A673 (cell line): ENCODE measurements around the gene ADAM23. TPM values are rescaled to one million over a fixed set of nuclear protein-coding genes. Genes with fewer than 3 reads are reported as not detected.

Experiments used
- BruUV-seq: library from RNA; stranded (reverse); fragments of 400-500 nt; replicated peaks from 2 replicates; lab custom pipeline; 2021; lab: Mats Ljungman, UMichigan
- CTCF ChIA-PET: fragments of 300-600 bp; sonication (Branson Sonifier 250); formaldehyde crosslinking; loops from one replicate; lab custom pipeline; 2022; ENCODE audit warnings: antibody characterized with exemption; lab: Charles Lee
- POLR2A ChIA-PET: fragments of 300-600 bp; sonication (Branson Sonifier 250); formaldehyde crosslinking; loops from one replicate; lab custom pipeline; 2022; ENCODE audit warnings: antibody characterized with exemption; ENCODE audit not compliant: low non-redundant PET; lab: Charles Lee
- DNase-seq: peaks from one replicate; pipeline ENCODE4 v3.0.0-alpha.2; 2015; ENCODE audit warnings: low spot score
- H3K27ac ChIP-seq: fragments of 200-600 bp; sonication (generic); 2 replicates; pipeline ENCODE4 v1.5.1; 2016; ENCODE audit warnings: mixed run types, low read depth, mild to moderate bottlenecking, mixed read lengths, antibody characterized with exemption, low read length; ENCODE audit not compliant: poor library complexity, severe bottlenecking
- H3K27me3 ChIP-seq: fragments of 200-600 bp; sonication (generic); replicated peaks from 2 replicates; pipeline ENCODE4 v1.6.1; 2017; ENCODE audit warnings: mixed run types, low read depth, mild to moderate bottlenecking, mixed read lengths, antibody characterized with exemption, low read length; ENCODE audit not compliant: insufficient read depth, poor library complexity
- H3K36me3 ChIP-seq: fragments of 200-600 bp; sonication (generic); 2 replicates; pipeline ENCODE4 v1.6.1; 2016; ENCODE audit warnings: mixed run types, mild to moderate bottlenecking, mixed read lengths, antibody characterized with exemption, low read length; ENCODE audit not compliant: insufficient read depth, poor library complexity, severe bottlenecking
- H3K4me1 ChIP-seq: fragments of 200-600 bp; sonication (generic); 2 replicates; pipeline ENCODE4 v1.6.1; 2017; ENCODE audit warnings: mixed run types, mild to moderate bottlenecking, mixed read lengths, antibody characterized with exemption, low read length; ENCODE audit not compliant: insufficient read depth, poor library complexity, severe bottlenecking
- H3K4me3 ChIP-seq: fragments of 200-600 bp; sonication (generic); 2 replicates; pipeline ENCODE4 v1.5.1; 2016; ENCODE audit warnings: low read depth, mixed run types, mild to moderate bottlenecking, mixed read lengths, low read length; ENCODE audit not compliant: poor library complexity, severe bottlenecking
- H3K9me3 ChIP-seq: fragments of 200-600 bp; sonication (generic); 2 replicates; pipeline ENCODE4 v1.6.1; 2016; ENCODE audit warnings: mixed run types, low read depth, mild to moderate bottlenecking, mixed read lengths, antibody characterized with exemption, low read length; ENCODE audit not compliant: poor library complexity, severe bottlenecking
- EZH2 ChIP-seq: fragments of 200-600 bp; sonication (generic); IDR thresholded peaks from 2 replicates; pipeline ENCODE4 v1.6.1; 2017; ENCODE audit warnings: borderline replicate concordance, low read depth, mild to moderate bottlenecking, mixed read lengths, antibody characterized with exemption, low read length; ENCODE audit not compliant: poor library complexity, severe bottlenecking
- intact Hi-C: fragments of 100-400 bp; cut with micrococcal nuclease; formaldehyde crosslinking; loops from one replicate; pipeline ENCODE4 v1.10.0; 2022; ENCODE audit not compliant: unreplicated experiment
- total RNA-seq: library from RNA; stranded (reverse); gene quantifications from 2 replicates; pipeline ENCODE4 v1.2.3, GENCODE V29; 2021
- TF ChIP-seq, protein P1 (sequence below): fragments of 300-800, 200-600 bp; sonication (generic); conservative IDR thresholded peaks from 2 replicates; pipeline ENCODE4 v1.5.1; 2017; ENCODE audit warnings: low read depth, mild to moderate bottlenecking, antibody characterized with exemption, low read length, moderate library complexity, mixed read lengths

Gene ADAM23
- total RNA-seq, 1 experiment from 2014 or later: 0.21 TPM

DNA sequence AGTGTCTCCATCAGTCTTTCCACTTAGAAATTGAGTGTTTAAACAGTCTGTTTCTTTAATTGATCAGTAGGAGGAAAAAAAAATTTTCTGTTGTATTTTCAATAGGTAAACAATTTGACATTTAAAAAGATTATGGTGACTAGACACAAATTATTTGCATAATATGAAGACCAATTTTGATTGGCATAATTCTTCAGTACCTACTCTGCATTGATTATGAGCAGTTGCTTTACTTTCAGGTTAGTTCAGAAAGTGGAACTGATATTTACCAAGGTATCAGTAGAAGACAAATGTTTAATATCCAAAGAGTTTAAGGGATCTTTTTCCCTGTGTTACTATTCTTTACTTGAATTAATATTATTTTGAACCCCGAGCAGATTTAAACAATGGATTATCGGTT lies 2.6 kb downstream of the ADAM23 start:
- TF ChIP-seq, protein P1, sequence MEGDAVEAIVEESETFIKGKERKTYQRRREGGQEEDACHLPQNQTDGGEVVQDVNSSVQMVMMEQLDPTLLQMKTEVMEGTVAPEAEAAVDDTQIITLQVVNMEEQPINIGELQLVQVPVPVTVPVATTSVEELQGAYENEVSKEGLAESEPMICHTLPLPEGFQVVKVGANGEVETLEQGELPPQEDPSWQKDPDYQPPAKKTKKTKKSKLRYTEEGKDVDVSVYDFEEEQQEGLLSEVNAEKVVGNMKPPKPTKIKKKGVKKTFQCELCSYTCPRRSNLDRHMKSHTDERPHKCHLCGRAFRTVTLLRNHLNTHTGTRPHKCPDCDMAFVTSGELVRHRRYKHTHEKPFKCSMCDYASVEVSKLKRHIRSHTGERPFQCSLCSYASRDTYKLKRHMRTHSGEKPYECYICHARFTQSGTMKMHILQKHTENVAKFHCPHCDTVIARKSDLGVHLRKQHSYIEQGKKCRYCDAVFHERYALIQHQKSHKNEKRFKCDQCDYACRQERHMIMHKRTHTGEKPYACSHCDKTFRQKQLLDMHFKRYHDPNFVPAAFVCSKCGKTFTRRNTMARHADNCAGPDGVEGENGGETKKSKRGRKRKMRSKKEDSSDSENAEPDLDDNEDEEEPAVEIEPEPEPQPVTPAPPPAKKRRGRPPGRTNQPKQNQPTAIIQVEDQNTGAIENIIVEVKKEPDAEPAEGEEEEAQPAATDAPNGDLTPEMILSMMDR: no peak
- no peak for TF ChIP-seq EZH2
- BruUV-seq: no TSS peak
- no peak for DNase-seq
- Histone ChIP-seq H3K27me3 (peaks cover 62% of the 10 kb centered on the region), H3K4me1 (no peaks in the 10 kb centered on the region), H3K9me3 (no peaks in the 10 kb centered on the region), H3K4me3 (no peak overlapping the region), H3K36me3 (no peaks in the 10 kb centered on the region), H3K27ac (no peak overlapping the region)
- CTCF ChIA-PET: no interaction called here
- POLR2A ChIA-PET: no interaction called here
- intact Hi-C loops: no loop called here

DNA sequence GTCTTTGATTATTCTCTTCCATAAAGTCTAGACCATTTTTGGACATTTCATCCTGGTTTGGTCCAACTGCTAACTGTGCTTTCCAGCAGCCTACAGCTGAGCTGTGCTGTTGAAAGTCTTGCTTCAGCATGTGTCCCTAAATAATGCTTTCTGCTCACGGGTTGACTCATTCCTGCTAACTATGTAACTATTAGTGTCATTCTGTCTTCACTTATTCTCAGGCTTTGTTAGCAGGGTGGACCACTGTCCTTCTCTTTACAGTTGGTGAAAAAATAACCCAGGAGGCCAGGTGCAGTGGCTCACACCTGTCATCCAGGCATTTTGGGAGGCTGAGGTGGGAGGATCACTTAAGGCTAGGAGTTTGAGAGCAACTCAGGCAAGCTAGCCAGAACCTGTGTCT lies 8.9 kb downstream of the ADAM23 start:
- intact Hi-C loops: no loop called here
- TF ChIP-seq EZH2: no peak
- TF ChIP-seq, protein P1: no peak
- BruUV-seq: no TSS peak
- Histone ChIP-seq H3K27ac (no peak overlapping the region), H3K4me3 (no peak overlapping the region), H3K4me1 (no peaks in the 10 kb centered on the region), H3K27me3 (peaks cover 24% of the 10 kb centered on the region), H3K36me3 (no peaks in the 10 kb centered on the region), H3K9me3 (no peaks in the 10 kb centered on the region)
- ChIA-PET CTCF (no interaction called here), POLR2A (no interaction called here)
- DNase-seq: no peak

DNA sequence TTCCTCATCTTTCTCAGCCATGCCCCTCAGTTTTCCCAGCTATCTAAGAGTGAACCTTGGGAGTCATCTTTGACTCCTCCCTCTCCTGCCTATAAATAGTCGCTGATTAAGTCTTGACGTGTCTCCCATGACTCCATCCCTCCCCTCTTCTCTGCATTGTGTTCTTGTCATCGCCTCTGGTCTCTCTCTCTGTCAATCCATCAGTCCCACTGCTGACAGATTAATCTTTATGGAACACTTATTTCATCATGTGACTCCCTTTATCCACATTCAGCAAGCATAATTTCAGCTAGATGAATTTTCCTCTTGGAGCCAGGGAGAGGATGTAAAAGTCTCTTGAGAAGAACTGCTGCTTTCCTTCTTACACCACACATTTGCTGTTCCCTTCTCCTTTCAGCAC lies 9.4 kb downstream of the ADAM23 start:
- ChIA-PET POLR2A (no interaction called here), CTCF (no interaction called here)
- H3K27me3 ChIP-seq: peaks cover 24% of the 10 kb centered on the region
- BruUV-seq: no TSS peak
- no peaks in the 10 kb centered on the region for H3K4me1 ChIP-seq
- no peak overlapping the region for H3K27ac ChIP-seq
- no peak for DNase-seq
- no peaks in the 10 kb centered on the region for H3K36me3 ChIP-seq
- H3K4me3 ChIP-seq: no peak overlapping the region
- intact Hi-C loops: no loop called here
- TF ChIP-seq EZH2: no peak
- TF ChIP-seq, protein P1: no peak
- H3K9me3 ChIP-seq: no peaks in the 10 kb centered on the region
